Aorta (tissue), 5 donors: Measurements from ENCODE around the gene AKT3. TPM values are rescaled to one million over a fixed set of nuclear protein-coding genes. Genes with fewer than 3 reads are reported as not detected.

ENCODE experiments used
- ATAC-seq: fragments of 200-7000 bp; cut with Tn5 transposase; one replicate; pipeline ENCODE4 v1.9.1; 2022; ENCODE audit warnings: moderate library complexity; ENCODE audit not compliant: low FRiP score
- DNase-seq, 2 donors: peaks; one replicate each; pipeline ENCODE4 v3.0.0-alpha.2; 2020
- H3K27ac ChIP-seq, 2 donors: one replicate each; pipeline ENCODE4 v1.5.1; 2013; ENCODE audit warnings: low read length in 2 of 2, mild to moderate bottlenecking in 2 of 2, moderate library complexity in 2 of 2, control low read depth in 1 of 2, inconsistent platforms in 1 of 2, low read depth in 1 of 2
- H3K27me3 ChIP-seq, 2 donors: one replicate each; pipeline ENCODE4 v1.6.1; 2013; ENCODE audit warnings: control low read depth in 1 of 2, low read length in 1 of 2, mild to moderate bottlenecking in 1 of 2, moderate library complexity in 1 of 2; ENCODE audit not compliant: insufficient read depth in 2 of 2, control insufficient read depth in 1 of 2
- H3K36me3 ChIP-seq, 2 donors: one replicate each; pipeline ENCODE4 v1.6.1; 2013; ENCODE audit warnings: control low read depth in 1 of 2, low read length in 1 of 2, mild to moderate bottlenecking in 1 of 2; ENCODE audit not compliant: insufficient read depth in 2 of 2, control insufficient read depth in 1 of 2
- H3K4me1 ChIP-seq, 2 donors: one replicate each; pipeline ENCODE4 v1.6.1; 2013; ENCODE audit warnings: low read length in 2 of 2, control low read depth in 1 of 2, mild to moderate bottlenecking in 1 of 2, moderate library complexity in 1 of 2; ENCODE audit not compliant: insufficient read depth in 2 of 2, control insufficient read depth in 1 of 2
- H3K4me3 ChIP-seq, 2 donors: one replicate each; pipeline ENCODE4 v1.5.1; 2013; ENCODE audit warnings: low read length in 2 of 2, control low read depth in 1 of 2, mild to moderate bottlenecking in 1 of 2
- H3K9me3 ChIP-seq: one replicate; pipeline ENCODE4 v1.6.1; 2013; ENCODE audit warnings: mild to moderate bottlenecking, low read length; ENCODE audit not compliant: control insufficient read depth
- WGBS, 2 donors: extraction: QIAGEN DNeasy Blood & Tissue Kit; methylation state at CpG; one replicate each; pipeline ENCODE4 v1.1.7; 2013; 5-methylcytosine and 5-hydroxymethylcytosine counted together
- intact Hi-C, 2 donors: fragments of 100-400 bp; cut with DNase I; formaldehyde crosslinking; loops; one replicate each; pipeline versions ENCODE4 v1.14.2 to v1.15.0; 2022
- polyA plus RNA-seq, 2 donors: library from polyadenylated mRNA; stranded (reverse); fragments of 200-250 nt; gene quantifications; one replicate each; pipeline ENCODE4 v1.2.3, GENCODE V29; 2013
- total RNA-seq, 2 donors: library from RNA; stranded (reverse); fragmentation: NEBNext Ultra II Directional; extraction: Animal tissue kit (Norgen Biotek cat#: 25700); gene quantifications; one replicate each; pipeline ENCODE4 v1.2.1, GENCODE V29; 2021
- donor health status: healthy with polysubstance abuse.
- donor health status: Bipolar disorder and iron deficiency.
- donor health status: DM: no; HTN: no; CAD: no.
- donor health status: DM: no; HTN: no; CAD: no.
- donor health status: DM: yes; HTN: yes; CAD: no.

Gene AKT3
- total and polyA plus RNA-seq, 4 donors: 18.6 to 177 (median 104) TPM

DNA sequence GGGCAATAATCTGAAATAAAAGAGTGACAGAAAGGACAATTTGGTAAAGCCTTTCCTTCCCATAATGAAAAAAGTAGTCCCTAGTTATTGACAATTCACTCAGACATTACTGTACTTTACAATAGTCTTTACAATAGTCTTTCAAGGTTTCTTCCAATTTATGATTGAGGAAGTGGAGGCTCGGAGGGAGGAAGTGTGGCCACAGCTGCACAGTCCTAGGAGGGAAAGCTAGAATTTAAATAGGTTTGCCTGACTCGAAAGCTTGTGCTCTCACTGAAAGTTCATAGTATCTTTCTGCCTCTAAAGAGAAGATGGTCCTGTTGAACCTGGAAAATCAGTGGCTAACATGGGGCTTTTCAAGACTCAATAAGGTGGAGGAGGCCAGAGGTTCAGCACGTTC lies 391.0 kb downstream of the AKT3 start:
- no peak for ATAC-seq
- intact Hi-C loops: no loop called here
- Histone ChIP-seq H3K4me1 (no peaks in the 10 kb centered on the region), H3K9me3 (no peaks in the 10 kb centered on the region), H3K36me3 (no peaks in the 10 kb centered on the region), H3K27ac (no peak overlapping the region), H3K27me3 (no peaks in the 10 kb centered on the region), H3K4me3 (no peak overlapping the region)
- WGBS, 2 donors: 85 to 89% methylated on average over 3 of the region's 3 CpGs
- DNase-seq: no peak

- no peaks in the 10 kb centered on the region for H3K9me3 ChIP-seq
- WGBS, 2 donors: 95% methylated on average over 9 of the region's 9 CpGs
- intact Hi-C loops: no loop called here
- no peaks in the 10 kb centered on the region for H3K36me3 ChIP-seq
- H3K27ac ChIP-seq: no peak overlapping the region
- H3K4me1 ChIP-seq: no peaks in the 10 kb centered on the region
- ATAC-seq (no peak), DNase-seq (no peak)
- no peaks in the 10 kb centered on the region for H3K27me3 ChIP-seq
- no peak overlapping the region for H3K4me3 ChIP-seq
Measured at GRCh38 chr1:243457363-243457982, 392.6 kb downstream of the AKT3 start.

- intact Hi-C loops: no loop called here
- H3K36me3 ChIP-seq: no peaks in the 10 kb centered on the region
- ATAC-seq: no peak
- no peaks in the 10 kb centered on the region for H3K9me3 ChIP-seq
- no peak for DNase-seq
- H3K27ac ChIP-seq: no peak overlapping the region
- no peak overlapping the region for H3K4me3 ChIP-seq
- WGBS, 2 donors: 90 to 93% methylated on average over 11 of the region's 11 CpGs
- no peaks in the 10 kb centered on the region for H3K27me3 ChIP-seq
- H3K4me1 ChIP-seq: no peaks in the 10 kb centered on the region
Measured at GRCh38 chr1:243455760-243456651, 394.0 kb downstream of the AKT3 start.

DNA sequence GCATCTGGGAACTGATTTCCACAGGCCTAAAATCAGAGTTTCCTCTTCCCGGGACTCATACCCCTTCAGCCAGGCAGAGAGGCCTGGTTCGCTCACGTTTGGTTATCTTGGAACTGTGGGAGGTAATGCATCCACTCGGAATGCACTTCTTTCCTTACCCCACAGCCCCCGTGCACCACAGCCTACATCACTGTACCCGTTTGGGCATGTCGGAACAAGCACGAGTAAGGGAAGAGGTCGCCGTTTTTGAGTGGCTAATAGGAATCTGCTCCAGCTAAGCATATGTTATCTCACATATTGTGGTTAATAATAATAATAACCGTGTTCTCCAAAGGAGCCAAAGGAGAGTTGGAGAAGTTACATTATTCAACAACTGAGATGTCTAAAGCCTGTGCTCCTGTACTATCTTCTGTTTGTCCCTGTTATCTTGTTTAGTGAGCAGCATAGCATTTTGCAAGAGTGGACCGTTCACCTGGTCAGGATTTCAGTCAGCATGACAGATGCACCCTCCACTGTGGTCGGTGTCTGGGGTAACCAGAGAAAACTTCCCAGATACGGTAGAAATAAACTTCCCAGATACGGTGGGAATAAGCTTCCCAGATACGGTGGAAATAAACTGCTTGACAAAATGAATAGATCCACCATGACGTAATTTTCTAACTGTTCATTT lies 395.6 kb downstream of the AKT3 start:
- H3K27me3 ChIP-seq: no peaks in the 10 kb centered on the region
- H3K27ac ChIP-seq: no peak overlapping the region
- H3K9me3 ChIP-seq: no peaks in the 10 kb centered on the region
- H3K36me3 ChIP-seq: no peaks in the 10 kb centered on the region
- no peak for DNase-seq
- WGBS, 2 donors: 87 to 88% methylated on average over 17 of the region's 17 CpGs
- no peak for ATAC-seq
- no peak overlapping the region for H3K4me3 ChIP-seq
- intact Hi-C loops: no loop called here
- no peaks in the 10 kb centered on the region for H3K4me1 ChIP-seq

DNA sequence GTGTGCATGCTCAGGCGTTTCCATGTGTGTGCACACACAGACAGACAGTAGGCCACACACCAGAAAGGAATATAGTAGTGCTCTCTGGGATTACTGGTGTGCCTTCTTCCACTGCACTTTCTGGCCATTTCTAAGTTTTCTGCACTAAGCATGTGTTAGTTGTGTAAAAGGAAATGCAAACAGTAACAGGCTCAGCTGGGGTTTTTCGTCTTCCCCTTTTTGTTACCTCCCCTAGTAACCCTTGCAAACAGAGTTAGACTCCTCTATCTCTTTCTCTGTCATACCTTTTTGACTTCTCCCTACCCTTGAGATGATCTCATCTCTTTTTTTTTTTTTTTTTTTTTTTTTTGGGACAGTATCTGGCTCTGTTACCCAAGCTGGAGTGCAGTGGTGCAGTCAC lies 398.0 kb downstream of the AKT3 start:
- no peaks in the 10 kb centered on the region for H3K4me1 ChIP-seq
- no peak for DNase-seq
- intact Hi-C loops: no loop called here
- H3K9me3 ChIP-seq: no peaks in the 10 kb centered on the region
- no peak overlapping the region for H3K4me3 ChIP-seq
- no peaks in the 10 kb centered on the region for H3K27me3 ChIP-seq
- WGBS, 2 donors: 95 to 98% methylated on average over 2 of the region's 2 CpGs
- ATAC-seq: no peak
- no peaks in the 10 kb centered on the region for H3K36me3 ChIP-seq
- no peak overlapping the region for H3K27ac ChIP-seq

- Histone ChIP-seq H3K36me3 (no peaks in the 10 kb centered on the region), H3K27ac (no peak overlapping the region), H3K9me3 (no peaks in the 10 kb centered on the region), H3K27me3 (no peaks in the 10 kb centered on the region), H3K4me1 (no peaks in the 10 kb centered on the region), H3K4me3 (no peak overlapping the region)
- intact Hi-C loops: no loop called here
- DNase-seq (no peak), ATAC-seq (no peak)
- WGBS, 2 donors: 88 to 90% methylated on average over 6 of the region's 6 CpGs
Measured at GRCh38 chr1:243449373-243449772, 400.7 kb downstream of the AKT3 start.

- Histone ChIP-seq H3K4me1 (no peaks in the 10 kb centered on the region), H3K4me3 (no peak overlapping the region), H3K36me3 (no peaks in the 10 kb centered on the region), H3K27me3 (no peaks in the 10 kb centered on the region), H3K27ac (no peak overlapping the region), H3K9me3 (no peaks in the 10 kb centered on the region)
- no peak for DNase-seq
- no peak for ATAC-seq
- WGBS, 2 donors: 82 to 86% methylated on average over 4 of the region's 4 CpGs
- intact Hi-C loops: no loop called here
Measured at GRCh38 chr1:243447844-243448243, 402.2 kb downstream of the AKT3 start.

- Histone ChIP-seq H3K36me3 (no peaks in the 10 kb centered on the region), H3K27ac (no peak overlapping the region), H3K27me3 (no peaks in the 10 kb centered on the region), H3K9me3 (no peaks in the 10 kb centered on the region), H3K4me3 (no peak overlapping the region), H3K4me1 (no peaks in the 10 kb centered on the region)
- ATAC-seq: no peak
- 89 to 91% methylated on average over 3 of the region's 3 CpGs for WGBS, 2 donors
- DNase-seq: no peak
- intact Hi-C loops: no loop called here
Measured at GRCh38 chr1:243447347-243447746, 402.7 kb downstream of the AKT3 start.
